Activated T-helper 17 cell treated with anti-CD3 and anti-CD28 coated beads, Interleukin-2, amount 50 U/mL, for 72 hours (primary cell): ENCODE results near the gene TMEM94. TPM values are rescaled to one million over a fixed set of nuclear protein-coding genes. Genes with fewer than 3 reads are reported as not detected.

Source experiments
- ATAC-seq: fragments of 150-1000 bp; cut with Tn5 transposase; replicated peaks from 2 replicates; pipeline ENCODE4 v1.10.0; 2021; ENCODE audit warnings: mild to moderate bottlenecking, moderate library complexity
- H3K27ac Mint-ChIP-seq: one replicate; pipeline ENCODE4 v1.8.0; 2022; ENCODE audit warnings: mixed read lengths
- H3K27me3 Mint-ChIP-seq: one replicate; pipeline ENCODE4 v1.8.0; 2022; ENCODE audit warnings: mixed read lengths
- H3K36me3 Mint-ChIP-seq: one replicate; pipeline ENCODE4 v1.8.0; 2022; ENCODE audit warnings: low read depth, mild to moderate bottlenecking, mixed read lengths
- H3K4me1 Mint-ChIP-seq: one replicate; pipeline ENCODE4 v1.8.0; 2022; ENCODE audit warnings: mixed read lengths
- H3K4me3 Mint-ChIP-seq: one replicate; pipeline ENCODE4 v1.8.0; 2022; ENCODE audit warnings: mild to moderate bottlenecking, mixed read lengths
- H3K9me3 Mint-ChIP-seq: one replicate; pipeline ENCODE4 v1.8.0; 2022; ENCODE audit warnings: mixed read lengths
- total RNA-seq, 2 donors: library from RNA; stranded (reverse); gene quantifications; one replicate each; pipeline ENCODE4 v1.2.3, GENCODE V29; 2022

Gene TMEM94
- total RNA-seq, 2 donors from 2014 or later: 76.5 to 79.8 TPM

DNA sequence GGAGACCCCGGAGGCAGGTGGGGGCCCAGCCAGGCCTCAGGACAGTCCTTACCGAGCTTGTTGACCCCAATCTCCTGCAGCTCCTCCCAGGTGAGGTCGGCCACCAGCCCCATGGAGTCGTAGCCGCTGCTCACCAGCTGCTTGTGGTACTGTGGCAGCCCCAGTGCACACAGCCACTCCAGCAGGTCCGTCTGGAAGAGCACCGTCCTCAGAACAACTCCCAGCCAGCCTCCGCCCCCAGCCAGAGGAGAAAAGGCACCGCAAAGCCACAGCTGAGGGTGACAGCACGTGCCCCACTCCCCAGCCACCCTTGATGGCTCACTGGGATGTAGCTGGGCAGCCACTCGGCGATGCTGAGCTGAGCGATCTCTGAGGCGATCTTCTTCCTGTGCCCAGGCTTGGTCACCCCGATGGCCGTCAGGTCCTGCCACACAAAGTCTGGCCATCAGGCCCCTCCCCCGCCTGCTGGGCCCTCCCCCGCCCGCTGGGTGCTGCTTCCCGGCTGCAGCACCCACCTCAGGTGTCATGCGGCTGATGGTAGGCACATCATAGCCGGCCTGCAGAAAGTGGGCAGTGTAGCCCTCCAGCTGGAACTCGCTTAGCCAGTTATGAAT is 47.0 kb downstream of the TMEM94 start:
- ATAC-seq: no peak
- Mint-ChIP-seq H3K27me3 (no peaks in the 10 kb centered on the region), H3K4me1 (no peaks in the 10 kb centered on the region), H3K27ac (no peak overlapping the region), H3K36me3 (no peaks in the 10 kb centered on the region), H3K9me3 (no peaks in the 10 kb centered on the region), H3K4me3 (no peak overlapping the region)

DNA sequence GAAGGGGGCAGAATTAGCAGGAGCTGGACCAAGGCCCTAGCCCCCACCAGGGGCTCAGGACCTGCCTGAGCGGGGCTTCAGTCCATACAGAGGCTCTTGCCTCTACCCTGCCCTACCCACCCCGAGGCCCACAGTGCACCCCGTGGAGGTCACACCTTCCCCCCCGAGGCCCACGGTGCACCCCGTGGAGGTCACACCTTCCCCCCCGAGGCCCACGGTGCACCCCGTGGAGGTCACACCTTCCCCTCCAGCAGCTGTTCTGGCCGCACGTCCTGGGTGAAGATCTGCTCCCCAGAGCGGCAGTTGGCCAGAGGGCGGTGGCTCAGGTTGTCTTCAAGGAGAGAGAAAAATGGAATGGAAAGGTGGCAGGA is 47.5 kb downstream of the TMEM94 start:
- Mint-ChIP-seq H3K27ac (no peak overlapping the region), H3K36me3 (no peaks in the 10 kb centered on the region), H3K9me3 (no peaks in the 10 kb centered on the region), H3K27me3 (no peaks in the 10 kb centered on the region), H3K4me3 (no peak overlapping the region), H3K4me1 (no peaks in the 10 kb centered on the region)
- ATAC-seq: no peak

DNA sequence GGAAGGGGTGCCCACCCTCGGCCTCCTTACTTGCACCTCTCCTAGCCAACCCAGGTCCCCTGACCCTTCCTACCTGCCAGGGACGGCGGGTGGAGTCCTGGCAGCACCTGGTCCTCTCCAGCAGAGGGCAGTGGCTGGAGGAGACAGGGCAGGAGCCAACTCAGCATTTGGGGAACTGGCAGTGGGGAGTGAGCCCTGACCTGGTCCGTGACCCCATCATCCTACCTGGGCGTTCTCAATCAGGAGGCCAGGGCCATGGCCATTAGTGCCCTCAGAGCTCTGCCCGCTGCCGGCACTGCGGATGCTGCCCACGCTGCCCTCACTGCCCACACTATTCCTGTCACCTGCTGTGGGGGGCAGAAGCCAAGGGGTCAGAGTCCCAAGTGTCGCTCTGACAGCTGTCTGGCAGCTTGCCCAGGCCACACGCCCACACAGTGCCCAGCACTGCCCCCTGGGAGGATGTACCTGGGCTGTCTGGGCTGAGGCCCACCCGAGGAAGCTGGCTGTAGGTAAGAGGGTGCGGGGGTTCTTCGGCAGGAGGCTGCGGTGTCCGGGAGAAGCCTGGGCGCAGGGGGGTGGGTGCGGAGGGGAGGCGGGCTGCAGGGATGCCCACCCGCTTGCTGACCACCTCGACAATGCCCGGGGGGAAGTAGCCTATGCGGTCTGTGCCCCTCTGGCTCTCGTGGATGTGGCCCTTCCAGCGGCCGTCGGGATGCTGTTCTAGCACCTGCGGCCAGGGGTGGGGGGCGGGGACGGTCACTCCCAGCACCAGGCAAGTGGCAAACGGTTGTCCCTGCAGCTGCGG is 48.1 kb downstream of the TMEM94 start:
- Mint-ChIP-seq H3K36me3 (no peaks in the 10 kb centered on the region), H3K4me3 (no peak overlapping the region), H3K27me3 (no peaks in the 10 kb centered on the region), H3K9me3 (no peaks in the 10 kb centered on the region), H3K27ac (no peak overlapping the region), H3K4me1 (no peaks in the 10 kb centered on the region)
- ATAC-seq: peak; percentile 61

DNA sequence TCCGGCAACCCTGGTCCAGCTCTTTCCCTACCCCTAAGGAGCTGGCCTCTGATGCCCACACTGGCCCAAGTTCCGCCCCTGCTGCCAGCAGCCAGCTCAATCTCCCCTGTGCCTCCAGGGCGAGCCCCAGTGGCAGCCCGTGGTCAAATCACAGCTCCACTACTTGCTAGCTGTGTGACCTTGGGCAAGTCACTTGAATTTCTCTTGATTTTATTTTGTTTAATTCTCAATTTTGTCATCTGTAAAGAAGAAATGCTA is 48.6 kb downstream of the TMEM94 start:
- no peak for ATAC-seq
- no peaks in the 10 kb centered on the region for H3K4me1 Mint-ChIP-seq
- H3K27ac Mint-ChIP-seq: no peak overlapping the region
- H3K9me3 Mint-ChIP-seq: no peaks in the 10 kb centered on the region
- H3K27me3 Mint-ChIP-seq: no peaks in the 10 kb centered on the region
- no peak overlapping the region for H3K4me3 Mint-ChIP-seq
- no peaks in the 10 kb centered on the region for H3K36me3 Mint-ChIP-seq

DNA sequence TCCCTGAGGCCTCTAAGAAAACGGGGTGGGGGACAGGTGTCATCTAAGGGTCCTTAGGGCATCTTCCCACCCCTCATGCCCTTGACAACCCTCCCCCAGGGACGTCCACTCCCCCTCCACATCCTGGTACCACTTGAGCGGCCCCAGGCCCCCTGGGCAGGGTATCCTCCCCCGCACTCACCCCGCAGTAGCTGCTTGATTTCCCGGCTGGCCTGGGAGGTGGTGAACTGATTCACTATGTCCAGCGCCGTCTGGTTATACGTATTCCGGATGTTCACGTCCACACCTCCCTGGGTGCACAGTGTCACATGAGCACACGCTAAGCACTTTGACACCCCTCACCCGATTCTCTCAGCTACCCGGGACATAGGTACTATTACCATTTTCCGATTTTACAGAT is 49.2 kb downstream of the TMEM94 start:
- Mint-ChIP-seq H3K4me1 (no peaks in the 10 kb centered on the region), H3K9me3 (no peaks in the 10 kb centered on the region), H3K27me3 (no peaks in the 10 kb centered on the region), H3K27ac (no peak overlapping the region), H3K4me3 (no peak overlapping the region), H3K36me3 (no peaks in the 10 kb centered on the region)
- no peak for ATAC-seq

DNA sequence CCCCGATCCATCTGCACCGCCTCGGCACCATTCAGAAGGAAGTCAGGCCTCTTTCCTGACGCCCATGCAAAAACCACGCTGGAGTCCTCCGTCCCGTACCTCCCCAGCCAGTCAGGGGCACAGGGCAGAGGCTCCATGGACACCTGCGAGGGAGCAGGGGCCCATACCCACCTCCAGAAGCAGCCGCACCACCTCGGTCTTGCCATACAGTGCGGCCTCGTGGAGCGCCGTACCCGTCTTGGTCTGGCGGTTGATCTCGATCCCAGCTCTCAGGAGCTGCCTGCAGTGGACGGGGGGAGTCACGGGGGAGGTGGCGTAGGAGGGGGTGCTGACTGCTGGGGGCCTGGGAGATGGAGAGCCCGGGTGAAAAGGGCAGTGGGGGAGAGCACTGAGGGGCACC is 49.7 kb downstream of the TMEM94 start:
- Mint-ChIP-seq H3K4me1 (no peaks in the 10 kb centered on the region), H3K9me3 (no peaks in the 10 kb centered on the region), H3K36me3 (no peaks in the 10 kb centered on the region), H3K4me3 (no peak overlapping the region), H3K27me3 (no peaks in the 10 kb centered on the region), H3K27ac (no peak overlapping the region)
- no peak for ATAC-seq

DNA sequence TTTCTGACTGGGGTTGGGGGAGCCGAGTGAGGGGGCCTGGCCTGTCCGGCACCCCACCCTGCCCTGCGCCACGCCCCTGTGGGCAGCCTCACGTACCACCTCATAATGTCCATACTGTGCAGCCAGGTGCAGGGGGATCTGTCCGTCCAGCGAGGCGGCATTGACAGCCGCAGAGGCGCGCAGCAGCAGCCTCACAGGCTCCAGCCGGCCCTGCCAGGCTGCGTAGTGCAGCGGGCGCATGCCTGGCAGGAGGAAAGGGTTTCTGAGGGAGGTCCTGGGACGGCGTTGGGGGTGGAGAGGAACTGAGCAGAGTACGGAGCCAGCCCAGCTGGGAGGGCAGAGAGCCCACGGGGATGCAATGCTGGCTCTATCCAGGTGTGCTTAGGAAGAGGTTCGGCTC is 50.5 kb downstream of the TMEM94 start:
- Mint-ChIP-seq H3K27me3 (no peaks in the 10 kb centered on the region), H3K4me1 (no peaks in the 10 kb centered on the region), H3K27ac (no peak overlapping the region), H3K36me3 (no peaks in the 10 kb centered on the region), H3K4me3 (no peak overlapping the region), H3K9me3 (no peaks in the 10 kb centered on the region)
- ATAC-seq: no peak

DNA sequence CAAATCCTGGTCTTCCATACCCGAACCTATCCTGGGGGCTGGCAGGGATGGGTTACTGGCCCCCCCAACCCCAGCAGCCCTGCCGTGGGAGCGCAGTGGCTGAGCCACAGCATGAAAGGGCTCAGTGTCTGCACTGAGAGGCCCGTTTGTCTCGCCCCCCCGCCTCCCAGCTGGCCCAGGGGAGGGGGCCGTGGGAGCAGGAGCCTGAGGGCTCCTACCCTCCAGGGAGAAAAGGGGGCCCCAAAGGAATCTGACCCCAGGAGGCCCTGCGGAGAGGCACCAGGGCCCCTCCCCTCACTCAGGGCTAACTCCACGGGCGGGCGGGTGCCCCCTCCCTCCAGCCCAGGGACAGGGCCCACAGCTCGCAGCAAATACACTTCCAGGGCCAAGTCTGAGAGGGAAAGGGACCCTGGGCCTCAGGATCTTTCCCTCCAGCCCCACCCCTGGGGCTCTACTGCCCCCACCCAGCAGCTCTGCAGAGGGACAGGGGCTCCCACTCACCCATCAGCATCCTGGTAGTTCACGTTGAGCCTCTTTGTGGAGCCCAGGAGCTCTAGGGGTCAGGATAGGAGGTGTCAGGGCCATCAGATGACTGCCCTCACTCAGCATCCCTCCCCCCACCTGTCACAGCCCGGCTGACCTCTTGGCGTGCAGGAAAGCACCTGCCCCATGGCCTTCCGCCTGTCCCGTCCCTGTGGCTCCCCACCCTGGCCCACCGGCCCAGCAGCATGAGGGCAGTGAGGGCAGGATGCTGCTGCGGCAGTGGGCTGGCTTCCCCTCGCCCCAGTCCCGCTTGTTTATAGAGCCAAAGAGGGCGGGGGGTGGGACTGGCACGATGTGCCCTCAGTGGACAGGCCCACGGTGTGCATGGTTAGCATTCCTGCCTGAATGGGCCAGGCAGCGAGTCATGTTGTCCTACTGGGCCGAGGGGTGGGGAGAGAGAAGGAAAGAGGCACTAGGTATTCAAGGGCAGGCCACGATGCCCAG is 51.6 kb downstream of the TMEM94 start:
- no peak for ATAC-seq
- no peak overlapping the region for H3K27ac Mint-ChIP-seq
- no peaks in the 10 kb centered on the region for H3K9me3 Mint-ChIP-seq
- no peaks in the 10 kb centered on the region for H3K36me3 Mint-ChIP-seq
- no peak overlapping the region for H3K4me3 Mint-ChIP-seq
- no peaks in the 10 kb centered on the region for H3K4me1 Mint-ChIP-seq
- no peaks in the 10 kb centered on the region for H3K27me3 Mint-ChIP-seq

DNA sequence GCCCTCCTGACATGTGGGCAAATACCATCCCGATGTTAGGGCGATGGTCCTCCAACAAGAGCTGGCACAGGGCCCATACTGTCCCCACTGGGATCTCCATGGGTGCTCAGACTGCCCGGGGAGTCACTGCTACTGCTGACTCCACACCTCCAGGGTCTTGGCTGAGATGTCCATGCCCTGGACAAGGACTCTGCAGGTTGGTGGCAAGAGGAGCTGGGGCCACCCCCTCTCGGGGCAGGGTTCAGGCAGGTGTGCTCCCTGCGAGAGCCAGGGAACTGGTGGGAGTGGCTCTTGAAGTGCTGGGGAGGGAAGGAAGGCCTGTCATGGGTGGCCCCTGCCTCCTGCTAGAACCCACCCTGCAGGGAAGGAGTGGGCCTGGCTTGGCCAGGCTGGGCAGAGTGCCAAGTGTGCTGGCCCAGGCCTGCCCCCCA is 52.5 kb downstream of the TMEM94 start:
- Mint-ChIP-seq H3K4me1 (no peaks in the 10 kb centered on the region), H3K27me3 (no peaks in the 10 kb centered on the region), H3K36me3 (no peaks in the 10 kb centered on the region)

DNA sequence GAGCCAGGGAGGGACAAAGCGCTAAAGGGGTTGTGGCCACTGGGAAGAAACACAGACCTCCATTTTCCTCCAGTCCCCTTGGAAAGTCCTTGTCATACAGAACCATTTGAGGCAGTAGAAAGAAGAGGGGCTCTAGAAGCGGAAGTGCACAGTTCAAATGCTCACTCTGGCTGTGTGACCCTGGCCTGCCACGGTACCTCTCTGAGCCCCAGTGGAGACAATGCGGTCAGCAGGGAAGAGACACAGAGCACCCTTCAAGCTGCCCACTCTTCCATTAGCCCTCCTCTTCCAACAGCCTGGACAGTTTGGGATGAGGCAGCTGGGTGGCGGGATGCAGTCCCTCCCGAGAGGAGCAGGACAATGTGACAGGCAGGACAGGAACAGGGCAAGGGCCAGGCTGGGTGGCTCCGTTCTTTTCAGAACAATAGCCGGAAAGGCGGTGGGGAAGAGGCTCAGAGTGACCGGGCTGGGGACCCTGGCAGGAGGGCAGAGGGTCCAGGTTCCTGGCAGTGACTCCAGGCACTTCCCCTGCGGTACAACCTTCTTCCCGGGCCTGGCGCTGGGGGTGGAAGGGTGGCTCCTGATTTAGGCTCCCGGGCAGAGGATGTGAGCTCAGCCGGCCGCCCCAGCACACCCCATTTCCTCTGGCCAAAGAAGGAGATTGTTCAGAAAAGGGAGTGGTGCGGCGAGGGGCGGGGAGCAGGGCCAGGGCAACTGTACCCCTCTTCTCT is 53.3 kb downstream of the TMEM94 start:
- no peak for ATAC-seq
- Mint-ChIP-seq H3K27me3 (no peaks in the 10 kb centered on the region), H3K4me1 (no peaks in the 10 kb centered on the region), H3K4me3 (no peak overlapping the region), H3K9me3 (no peaks in the 10 kb centered on the region), H3K27ac (no peak overlapping the region), H3K36me3 (no peaks in the 10 kb centered on the region)

More for the DNA sequence above, 52.5 kb downstream of the TMEM94 start:
- H3K9me3 Mint-ChIP-seq: no peaks in the 10 kb centered on the region
- no peak for ATAC-seq
- no peak overlapping the region for H3K4me3 Mint-ChIP-seq
- no peak overlapping the region for H3K27ac Mint-ChIP-seq

DNA sequence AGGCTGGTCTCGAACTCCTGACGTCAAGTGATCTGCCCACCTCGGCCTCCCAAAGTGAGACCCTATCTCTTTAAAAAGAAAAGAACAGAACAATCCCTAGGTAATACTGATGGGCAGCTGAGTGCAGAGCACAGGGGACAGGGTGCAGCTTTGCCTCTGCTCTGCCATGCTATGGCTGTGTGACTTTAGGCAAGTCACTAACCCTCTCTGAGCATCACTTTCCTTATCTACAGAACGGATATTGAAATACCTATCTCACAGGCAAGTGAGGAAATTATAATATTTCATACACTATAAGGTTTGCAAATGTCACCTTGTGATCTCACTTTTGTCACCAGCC is 54.8 kb downstream of the TMEM94 start:
- no peaks in the 10 kb centered on the region for H3K9me3 Mint-ChIP-seq
- no peaks in the 10 kb centered on the region for H3K4me1 Mint-ChIP-seq
- no peak for ATAC-seq
- no peak overlapping the region for H3K27ac Mint-ChIP-seq
- no peak overlapping the region for H3K4me3 Mint-ChIP-seq
- H3K36me3 Mint-ChIP-seq: no peaks in the 10 kb centered on the region
- H3K27me3 Mint-ChIP-seq: no peaks in the 10 kb centered on the region

DNA sequence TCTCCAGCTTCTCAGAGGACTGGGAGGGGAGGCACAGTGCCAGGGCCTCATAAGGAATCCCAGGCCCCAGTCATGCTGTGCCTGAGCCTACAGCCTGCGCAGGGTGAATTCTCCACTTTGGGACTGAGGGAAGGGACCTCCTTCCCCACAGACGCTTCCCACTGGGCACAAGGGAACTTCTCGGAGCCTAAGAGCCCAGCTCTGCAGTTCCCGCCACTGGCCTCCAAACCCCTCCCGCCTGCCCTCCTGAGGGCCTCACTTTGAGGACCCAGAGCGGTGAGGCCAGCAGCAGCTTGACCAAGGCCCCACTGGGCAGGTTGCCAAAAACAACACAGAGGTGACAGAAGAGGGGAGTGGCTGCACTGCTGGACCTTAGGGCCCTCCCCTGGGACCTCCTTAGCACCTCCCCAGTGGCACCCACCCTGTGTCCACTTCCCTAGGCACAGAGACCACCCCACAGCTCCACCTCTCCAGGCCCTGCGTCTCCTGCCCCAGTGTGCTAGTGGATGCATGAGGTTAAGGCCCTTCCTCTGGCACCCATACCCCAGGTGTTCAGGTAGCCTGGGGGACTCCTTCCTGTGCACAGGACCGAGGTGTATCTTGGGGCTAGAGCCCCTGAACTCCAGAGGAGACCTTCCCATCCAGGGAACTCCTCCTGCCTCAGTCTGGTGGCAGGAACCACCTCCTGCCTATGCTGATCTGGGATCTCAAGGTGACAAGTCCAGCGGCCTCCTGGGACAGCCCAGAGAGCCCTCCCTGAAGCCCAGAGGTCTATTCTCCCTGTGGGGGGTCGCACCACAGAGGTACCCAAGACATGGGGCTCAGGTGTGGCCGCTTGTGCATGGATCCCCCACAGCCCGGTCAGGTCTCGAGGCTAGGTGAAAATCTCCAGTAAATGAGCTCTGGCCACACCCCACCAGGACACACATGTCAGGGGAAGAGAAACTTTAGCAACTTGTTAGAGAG is 55.5 kb downstream of the TMEM94 start:
- no peak overlapping the region for H3K27ac Mint-ChIP-seq
- H3K9me3 Mint-ChIP-seq: no peaks in the 10 kb centered on the region
- H3K36me3 Mint-ChIP-seq: no peaks in the 10 kb centered on the region
- ATAC-seq: no peak
- no peak overlapping the region for H3K4me3 Mint-ChIP-seq
- no peaks in the 10 kb centered on the region for H3K27me3 Mint-ChIP-seq
- no peaks in the 10 kb centered on the region for H3K4me1 Mint-ChIP-seq

DNA sequence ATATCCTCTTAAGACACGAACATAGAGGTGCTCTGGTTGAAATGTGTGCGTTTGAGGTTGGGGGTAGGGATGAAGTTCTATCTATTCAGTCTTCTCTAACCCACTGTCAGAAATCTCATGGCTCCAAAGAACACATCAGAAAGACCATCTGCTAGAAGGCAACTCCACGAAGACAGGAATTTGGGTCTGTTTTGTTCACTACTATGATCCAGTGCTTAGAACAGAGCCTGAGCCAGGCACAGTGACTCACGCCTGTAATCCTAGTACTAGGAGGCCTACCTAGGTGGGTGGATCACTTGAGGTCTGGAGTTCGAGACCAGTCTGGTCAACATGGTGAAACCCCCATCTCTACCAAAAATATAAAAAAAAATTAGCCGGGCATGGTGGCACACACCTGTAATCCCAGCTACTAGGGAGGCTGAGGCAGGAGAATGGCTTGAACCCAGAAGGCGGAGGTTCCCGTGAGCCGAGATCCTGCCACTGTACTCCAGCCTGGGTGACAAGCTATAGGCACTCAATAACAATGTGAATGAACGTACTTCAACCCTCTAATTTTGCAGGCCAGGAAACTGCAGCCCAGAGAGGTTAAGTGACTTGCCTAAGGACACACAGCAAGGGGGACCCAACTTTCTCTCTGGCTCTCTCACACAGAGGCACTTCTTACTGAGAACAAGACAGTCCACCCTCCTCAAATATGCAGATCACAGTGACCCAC is 56.6 kb downstream of the TMEM94 start:
- no peak for ATAC-seq
- peak overlapping the region; percentile 10 for H3K4me3 Mint-ChIP-seq
- H3K4me1 Mint-ChIP-seq: peaks cover 7% of the 10 kb centered on the region
- no peak overlapping the region for H3K27ac Mint-ChIP-seq
- peaks cover 7% of the 10 kb centered on the region for H3K36me3 Mint-ChIP-seq
- no peaks in the 10 kb centered on the region for H3K9me3 Mint-ChIP-seq
- no peaks in the 10 kb centered on the region for H3K27me3 Mint-ChIP-seq
